Keratinocyte (primary cell): ENCODE measurements around the gene ZFYVE9. TPM values are rescaled to one million over a fixed set of nuclear protein-coding genes. Genes with fewer than 3 reads are reported as not detected.

Source experiments
- DNase-seq: peaks from one replicate; pipeline ENCODE4 v3.0.0-alpha.2; 2011; ENCODE audit warnings: low read depth, missing footprints, low spot score
- FAIRE-seq: peaks from 2 replicates; lab custom pipeline; 2011; peaks lifted over from hg19 to GRCh38; lab: Jason Lieb, UNC
- H2AFZ ChIP-seq: 2 replicates; pipeline ENCODE4 v1.6.0; 2012; ENCODE audit warnings: low read length, control low read depth, inconsistent platforms; ENCODE audit not compliant: control insufficient read depth
- H3K27ac ChIP-seq: 2 replicates; pipeline ENCODE4 v1.5.1; 2011; ENCODE audit warnings: low read length; ENCODE audit not compliant: control insufficient read depth, insufficient read depth
- H3K27me3 ChIP-seq: 3 replicates; pipeline ENCODE4 v1.6.0; 2011; ENCODE audit warnings: low read length; ENCODE audit not compliant: control insufficient read depth, insufficient read depth; ENCODE audit errors: extremely low read depth
- H3K36me3 ChIP-seq, 2 experiments: 2 replicates in 1 of 2; 3 replicates in 1 of 2; pipeline ENCODE4 v1.5.1; 2011; ENCODE audit warnings: low read length in 2 of 2, mild to moderate bottlenecking in 1 of 2; ENCODE audit not compliant: control insufficient read depth in 2 of 2, insufficient read depth in 2 of 2; ENCODE audit errors: extremely low read depth in 1 of 2
- H3K4me1 ChIP-seq: 3 replicates; pipeline ENCODE4 v1.5.1; 2011; ENCODE audit warnings: low read length; ENCODE audit not compliant: control insufficient read depth, insufficient read depth; ENCODE audit errors: extremely low read depth
- H3K4me2 ChIP-seq: 3 replicates; pipeline ENCODE4 v1.6.0; 2011; ENCODE audit warnings: low read depth, low read length; ENCODE audit not compliant: control insufficient read depth, insufficient read depth; ENCODE audit errors: extremely low read depth
- H3K4me3 ChIP-seq, 3 experiments: fragments of 200-600 bp in 1 of 3; sonication (generic) in 1 of 3; 2 replicates in 2 of 3; 3 replicates in 1 of 3; pipeline ENCODE4 v1.5.1; 2011 to 2016; ENCODE audit warnings: low read length in 3 of 3, mild to moderate bottlenecking in 3 of 3, control low read depth in 2 of 3, inconsistent platforms in 1 of 3, low read depth in 1 of 3, mixed read lengths in 1 of 3, mixed run types in 1 of 3, moderate library complexity in 1 of 3; ENCODE audit not compliant: control insufficient read depth in 2 of 3, insufficient read depth in 2 of 3; ENCODE audit errors: extremely low read depth in 1 of 3
- H3K79me2 ChIP-seq: 2 replicates; pipeline ENCODE4 v1.6.0; 2012; ENCODE audit warnings: low read length; ENCODE audit not compliant: control insufficient read depth, insufficient read depth
- H3K9ac ChIP-seq: 3 replicates; pipeline ENCODE4 v1.6.0; 2011; ENCODE audit warnings: low read length; ENCODE audit not compliant: control insufficient read depth, insufficient read depth; ENCODE audit errors: extremely low read depth
- H3K9me1 ChIP-seq: 3 replicates; pipeline ENCODE4 v1.6.0; 2011; ENCODE audit warnings: low read length; ENCODE audit not compliant: control insufficient read depth, insufficient read depth; ENCODE audit errors: extremely low read depth
- H3K9me3 ChIP-seq: 2 replicates; pipeline ENCODE4 v1.5.1; 2012; ENCODE audit warnings: low read depth, low read length; ENCODE audit not compliant: control insufficient read depth
- H4K20me1 ChIP-seq: 3 replicates; pipeline ENCODE4 v1.6.0; 2011; ENCODE audit warnings: low read length; ENCODE audit not compliant: control insufficient read depth, insufficient read depth; ENCODE audit errors: extremely low read depth
- EZH2 ChIP-seq: IDR thresholded peaks from one replicate; pipeline ENCODE4 v1.6.1; 2012; ENCODE audit warnings: inconsistent platforms, mild to moderate bottlenecking, low read length, moderate library complexity
- dilution Hi-C: fragments of 300-500 bp; cut with MboI; formaldehyde crosslinking; loops from one replicate; pipeline ENCODE4 v1.7.0; 2020; ENCODE audit warnings: low sequenced_read_pairs; ENCODE audit not compliant: extremely low pct_ligation_motif_present
- polyA plus RNA-seq, 5 experiments: library from polyadenylated mRNA; depleted of rRNA in 3 of 5; stranded (reverse) in 3 of 5; stranded (forward) in 1 of 5; unstranded in 1 of 5; fragments of >200 nt; gene quantifications; 1 replicate in 1 of 5; 2 replicates in 3 of 5; 3 replicates in 1 of 5; pipeline versions ENCODE4 v1.2.1 to v1.2.3, GENCODE V29; 2011 to 2012; ENCODE audit warnings: missing spikeins in 2 of 5, low read depth in 1 of 5, low replicate concordance in 1 of 5
- TF ChIP-seq, protein P1 (sequence below), 3 experiments: IDR thresholded peaks in 1 of 3; conservative IDR thresholded peaks in 1 of 3; optimal IDR thresholded peaks in 1 of 3; 2 replicates in 2 of 3; 3 replicates in 1 of 3; pipeline versions ENCODE3 to v1.5.1; 2011; ENCODE audit warnings: low read length in 3 of 3, mild to moderate bottlenecking in 3 of 3, moderate library complexity in 2 of 3, control low read depth in 1 of 3, inconsistent platforms in 1 of 3; ENCODE audit not compliant: insufficient read depth in 2 of 3; ENCODE audit errors: extremely low read depth in 1 of 3

ZFYVE9 gene
- polyA plus RNA-seq, 1 donor (not counting 4 experiments of a cell fraction or from before 2014, with no cell fraction given) = 27.7 TPM

DNA sequence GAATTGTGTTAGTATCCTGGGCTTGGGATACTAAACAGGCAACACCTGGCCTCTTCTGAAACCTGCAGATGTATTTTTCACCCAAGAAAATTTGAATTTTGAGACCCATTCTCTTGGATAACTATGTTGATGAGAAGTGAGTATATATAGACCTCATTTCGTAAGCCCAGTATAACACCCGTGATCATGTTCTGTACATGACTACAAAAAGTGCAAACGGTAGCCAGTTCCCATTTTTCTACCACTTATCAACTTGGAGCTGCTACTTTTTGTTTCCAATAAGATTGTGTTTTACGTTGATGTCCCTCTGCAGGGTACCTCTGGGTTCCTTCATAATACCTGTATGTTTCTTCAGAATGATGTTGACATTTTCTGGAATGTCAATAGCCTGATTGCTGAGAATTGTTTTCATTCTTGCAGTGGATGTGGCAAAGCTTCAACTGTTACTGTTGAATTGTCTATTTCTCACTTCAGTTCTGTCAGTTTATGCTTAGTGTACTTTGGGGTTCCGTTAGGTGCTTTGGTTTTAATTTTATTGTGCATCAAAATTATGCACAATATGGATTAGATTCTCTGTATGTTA, 48.1 kb downstream of the ZFYVE9 start:
- H3K9me3 ChIP-seq = no peaks in the 10 kb centered on the region
- FAIRE-seq (no peak), DNase-seq (no peak)
- peaks cover 23% of the 10 kb centered on the region for H3K4me1 ChIP-seq
- TF ChIP-seq, protein P1, sequence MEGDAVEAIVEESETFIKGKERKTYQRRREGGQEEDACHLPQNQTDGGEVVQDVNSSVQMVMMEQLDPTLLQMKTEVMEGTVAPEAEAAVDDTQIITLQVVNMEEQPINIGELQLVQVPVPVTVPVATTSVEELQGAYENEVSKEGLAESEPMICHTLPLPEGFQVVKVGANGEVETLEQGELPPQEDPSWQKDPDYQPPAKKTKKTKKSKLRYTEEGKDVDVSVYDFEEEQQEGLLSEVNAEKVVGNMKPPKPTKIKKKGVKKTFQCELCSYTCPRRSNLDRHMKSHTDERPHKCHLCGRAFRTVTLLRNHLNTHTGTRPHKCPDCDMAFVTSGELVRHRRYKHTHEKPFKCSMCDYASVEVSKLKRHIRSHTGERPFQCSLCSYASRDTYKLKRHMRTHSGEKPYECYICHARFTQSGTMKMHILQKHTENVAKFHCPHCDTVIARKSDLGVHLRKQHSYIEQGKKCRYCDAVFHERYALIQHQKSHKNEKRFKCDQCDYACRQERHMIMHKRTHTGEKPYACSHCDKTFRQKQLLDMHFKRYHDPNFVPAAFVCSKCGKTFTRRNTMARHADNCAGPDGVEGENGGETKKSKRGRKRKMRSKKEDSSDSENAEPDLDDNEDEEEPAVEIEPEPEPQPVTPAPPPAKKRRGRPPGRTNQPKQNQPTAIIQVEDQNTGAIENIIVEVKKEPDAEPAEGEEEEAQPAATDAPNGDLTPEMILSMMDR (optimal IDR thresholded peaks at IDR 0.05 in 1 of 3, IDR thresholded peaks at IDR 0.05 in 1 of 3, conservative IDR thresholded peaks at IDR 0.05 in 1 of 3; ENCODE audit: extremely low read depth in 1 of 3, insufficient read depth in 2 of 3, low read length in 3 of 3) = no peak
- TF ChIP-seq EZH2 = no peak
- no peak overlapping the region for H3K27ac ChIP-seq
- no peak overlapping the region for H3K4me3 ChIP-seq
- H3K27me3 ChIP-seq = no peaks in the 10 kb centered on the region
- H3K36me3 ChIP-seq = no peaks in the 10 kb centered on the region
- no peaks in the 10 kb centered on the region for H4K20me1 ChIP-seq
- no peak overlapping the region for H3K9ac ChIP-seq
- H3K79me2 ChIP-seq = peaks cover 31% of the 10 kb centered on the region
- dilution Hi-C loops = no loop called here
- no peak overlapping the region for H3K4me2 ChIP-seq
- no peak overlapping the region for H2AFZ ChIP-seq
- H3K9me1 ChIP-seq = no peaks in the 10 kb centered on the region

DNA sequence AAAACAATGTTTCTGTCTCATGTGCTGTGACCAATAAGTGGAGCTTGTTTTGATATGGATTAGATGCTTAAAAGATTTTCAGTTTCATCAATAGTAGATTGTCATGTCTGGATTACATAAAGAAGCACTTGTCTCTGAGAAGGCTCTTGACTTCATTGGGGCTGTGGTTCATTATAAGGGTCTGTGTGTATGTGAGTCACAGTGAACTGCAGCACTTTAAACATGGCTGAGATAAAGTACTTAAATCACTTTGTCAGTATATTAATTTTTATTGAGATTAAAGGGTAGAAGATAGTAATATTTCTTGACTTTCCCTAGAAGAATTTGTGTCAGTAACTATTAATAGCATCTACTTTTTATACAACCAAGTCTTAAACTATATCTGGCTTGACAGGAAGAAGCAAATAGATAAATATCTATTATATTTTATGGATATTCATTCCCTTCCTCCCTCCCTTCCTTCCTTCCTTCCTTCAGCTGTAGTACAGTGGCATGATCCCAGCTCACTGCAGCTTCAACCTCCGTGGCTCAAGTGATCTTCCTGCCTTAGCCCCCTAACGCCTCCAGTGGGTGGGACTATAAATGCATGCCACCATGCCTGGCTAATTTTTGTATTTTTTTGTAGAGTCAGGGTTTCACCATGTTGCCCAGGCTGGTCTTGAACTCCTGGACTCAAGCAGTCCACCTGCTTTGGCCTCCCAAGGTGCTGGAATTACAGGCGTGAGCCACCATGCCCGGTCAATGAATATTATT, 48.8 kb downstream of the ZFYVE9 start:
- no peaks in the 10 kb centered on the region for H4K20me1 ChIP-seq
- H3K79me2 ChIP-seq = peaks cover 31% of the 10 kb centered on the region
- H3K9me3 ChIP-seq = no peaks in the 10 kb centered on the region
- no peak overlapping the region for H3K4me2 ChIP-seq
- H3K27me3 ChIP-seq = no peaks in the 10 kb centered on the region
- H2AFZ ChIP-seq = no peak overlapping the region
- H3K36me3 ChIP-seq = no peaks in the 10 kb centered on the region
- no peaks in the 10 kb centered on the region for H3K9me1 ChIP-seq
- H3K4me1 ChIP-seq = peaks cover 23% of the 10 kb centered on the region
- dilution Hi-C loops = no loop called here
- no peak for FAIRE-seq
- H3K27ac ChIP-seq = no peak overlapping the region
- DNase-seq = no peak
- no peak overlapping the region for H3K9ac ChIP-seq
- TF ChIP-seq, protein P1 (optimal IDR thresholded peaks at IDR 0.05 in 1 of 3, IDR thresholded peaks at IDR 0.05 in 1 of 3, conservative IDR thresholded peaks at IDR 0.05 in 1 of 3; ENCODE audit: extremely low read depth in 1 of 3, insufficient read depth in 2 of 3, low read length in 3 of 3) = no peak
- TF ChIP-seq EZH2 = no peak
- H3K4me3 ChIP-seq = no peak overlapping the region
